Activated gamma-delta T cell (primary cell): ENCODE data around the gene ABCF2.

Experiments used
- DNase-seq: peaks from one replicate; lab custom pipeline; 2025; lab: John Stamatoyannopoulos, UW
- total RNA-seq, 2 donors: gene quantifications; one replicate each; lab custom pipeline; 2026; lab: John Stamatoyannopoulos, UW

The ABCF2 gene
- total RNA-seq = 21.6 to 23.6 reads per million in 2 donors

DNA sequence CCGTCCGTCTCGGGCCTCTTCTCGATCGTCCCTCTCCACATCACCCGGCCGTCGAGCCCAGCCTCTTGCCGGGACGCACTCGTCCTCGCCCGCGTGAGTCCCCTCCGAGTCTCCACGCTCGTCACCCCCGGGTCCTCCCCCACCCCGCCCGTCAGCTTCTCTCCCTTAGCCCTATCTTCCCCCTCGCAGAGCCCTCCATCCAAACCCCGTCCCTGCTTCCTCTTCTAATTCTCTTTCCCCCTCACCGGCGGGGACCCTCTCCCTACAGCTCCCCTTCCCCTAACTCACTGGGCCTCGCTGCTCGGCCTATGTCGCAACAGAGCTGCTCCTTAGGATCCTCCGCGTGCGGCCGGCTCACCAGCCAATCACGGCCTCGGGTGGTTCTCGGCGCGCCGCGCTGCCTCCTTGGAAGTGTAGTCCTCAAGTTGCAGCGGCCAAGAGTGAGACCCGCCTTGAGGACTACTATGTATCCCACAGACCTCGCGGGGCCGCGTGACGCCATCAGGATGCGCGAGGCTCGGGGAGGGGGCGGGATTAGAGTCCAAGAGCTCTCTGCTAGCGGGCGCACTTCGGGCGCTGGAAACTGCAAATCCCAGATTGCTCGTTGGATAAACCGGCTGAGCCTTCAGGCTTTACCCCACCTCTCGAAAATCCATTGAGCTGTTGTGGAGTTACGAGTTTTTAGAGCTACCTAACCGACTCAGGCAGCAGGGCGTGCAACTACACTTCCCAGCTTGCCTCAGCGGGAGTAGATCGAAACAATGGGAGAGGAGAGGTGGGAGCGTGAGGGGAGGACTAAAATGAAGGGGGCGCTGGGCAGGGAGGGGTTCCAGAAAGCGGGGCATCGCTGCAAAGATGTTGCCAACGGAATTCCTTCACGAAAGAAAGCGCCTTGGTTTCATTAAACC, at the start of gene ABCF2:
Gene ABCF2 (minus strand): TSS at position 331 of the 908 bp plus-strand sequence. CDS start 747 bp downstream, outside the sequence.
- peak; percentile 98 for DNase-seq

DNA sequence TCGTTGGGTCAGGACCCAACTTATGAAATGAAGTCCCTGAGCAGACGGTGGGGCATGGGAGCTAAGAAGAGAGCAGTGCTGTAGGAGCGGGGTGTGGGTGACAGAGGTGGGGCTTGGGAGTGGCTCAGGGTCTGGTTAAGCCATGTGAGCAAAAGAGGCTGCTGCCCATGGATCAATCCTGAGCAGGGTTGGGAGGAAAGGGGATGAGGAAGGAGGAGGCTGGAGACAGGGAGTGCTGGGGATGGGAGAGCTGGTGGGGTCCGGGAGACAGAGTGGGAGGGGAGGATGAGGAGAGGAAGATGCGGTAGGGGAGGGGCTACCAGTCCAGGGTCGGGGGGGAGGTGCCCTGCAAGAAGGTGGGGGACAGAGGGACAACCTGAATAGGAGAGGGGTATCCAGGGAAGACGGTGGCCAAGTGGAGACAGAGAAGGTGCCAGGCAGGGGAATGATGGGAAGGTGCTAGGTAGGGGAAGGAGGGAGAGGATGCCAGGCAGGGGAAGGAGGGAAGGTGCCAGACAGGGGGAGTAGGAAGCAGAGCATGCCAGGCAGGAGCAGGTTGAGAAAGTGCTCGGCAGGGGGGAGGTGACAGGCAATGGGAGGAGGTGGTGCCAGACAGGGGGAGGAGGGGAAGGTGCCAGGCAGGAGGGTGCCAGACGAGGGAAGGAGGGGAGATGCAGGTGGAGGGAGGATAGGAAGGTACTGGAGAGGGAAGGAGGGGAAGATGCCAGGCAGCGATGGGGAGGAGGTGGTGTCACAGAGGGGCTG, 49.0 kb upstream of the ABCF2 start:
- DNase-seq = no peak

GRCh38 chr7:151274936-151275812, 48.2 kb upstream of the ABCF2 start:
- no peak for DNase-seq

DNA sequence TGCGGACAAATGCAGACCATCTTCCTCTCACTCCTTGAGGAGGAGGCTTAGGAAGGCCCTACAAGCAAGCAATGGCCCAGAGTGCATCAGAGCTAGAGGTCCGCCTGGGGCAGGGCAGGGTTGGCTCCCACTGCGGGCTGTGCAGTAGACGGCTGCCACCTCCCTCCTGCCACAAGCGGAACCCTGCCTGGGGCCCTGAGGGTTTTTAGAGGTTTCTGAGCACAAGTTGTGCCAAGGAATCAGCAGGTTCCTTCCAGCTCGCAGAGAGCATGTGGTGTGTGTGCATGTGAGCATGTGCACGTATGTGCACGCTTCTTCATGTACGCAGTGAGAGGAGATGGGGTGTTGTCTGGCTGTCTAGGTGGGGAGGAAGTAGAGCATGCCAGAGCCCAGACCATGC, 47.4 kb upstream of the ABCF2 start:
- no peak for DNase-seq

- DNase-seq = no peak
Measured at GRCh38 chr7:151273651-151274390, 46.8 kb upstream of the ABCF2 start.

- no peak for DNase-seq
Measured at GRCh38 chr7:151272877-151273276, 45.9 kb upstream of the ABCF2 start.

GRCh38 chr7:151272405-151272804, 45.4 kb upstream of the ABCF2 start:
- no peak for DNase-seq

DNA sequence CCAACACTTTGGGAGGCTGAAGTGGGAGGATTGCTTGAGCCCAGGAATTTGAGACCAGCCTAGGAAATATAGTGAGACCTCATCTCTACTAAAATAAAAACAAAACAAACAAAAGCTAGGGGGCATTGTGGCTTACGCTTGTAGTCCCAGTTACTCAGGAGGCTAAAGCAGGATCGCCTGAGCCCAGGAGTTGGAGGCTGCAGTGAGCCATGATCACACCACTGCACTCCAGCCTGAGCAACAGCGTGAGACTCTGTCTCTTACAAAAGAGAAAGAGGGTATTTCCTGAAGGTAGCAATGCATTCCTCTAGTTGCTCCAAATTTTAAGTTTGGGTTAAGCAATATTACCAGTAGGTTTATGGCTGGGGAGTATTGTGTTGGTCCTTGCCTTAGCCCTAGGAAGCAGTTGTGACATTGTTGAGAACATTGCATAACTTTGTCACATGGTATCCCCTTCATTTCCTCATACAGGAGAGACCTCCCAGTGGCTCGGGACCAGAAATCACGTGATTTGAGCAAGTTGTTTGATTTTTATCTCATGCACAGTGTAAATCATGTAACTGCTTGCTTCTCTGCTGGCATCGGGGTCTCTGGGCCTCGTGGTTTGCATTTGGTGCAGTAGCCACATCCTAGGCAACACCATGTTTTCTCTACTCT, 44.8 kb upstream of the ABCF2 start:
- DNase-seq = no peak

DNA sequence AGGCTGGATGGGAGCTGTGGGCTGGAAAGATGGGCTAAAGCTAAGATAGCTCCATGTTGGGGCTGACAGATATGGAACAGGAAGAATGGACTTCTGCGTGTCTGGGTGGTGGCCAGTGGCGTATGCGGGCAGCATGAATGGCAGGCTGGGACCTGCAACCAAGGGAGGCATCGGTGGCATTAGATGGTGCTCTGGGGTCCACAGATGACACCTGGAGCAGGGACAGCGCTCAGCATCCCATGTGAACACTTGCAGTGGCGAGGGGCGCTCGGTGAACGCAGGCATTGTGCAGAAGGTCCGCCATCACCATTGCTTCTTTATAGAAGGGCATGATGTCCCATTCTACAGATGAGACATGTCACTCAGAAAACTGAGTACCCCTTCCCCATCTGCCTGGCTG, 42.5 kb upstream of the ABCF2 start:
- no peak for DNase-seq

- no peak for DNase-seq
Measured at GRCh38 chr7:151265351-151265931, 38.4 kb upstream of the ABCF2 start.

- no peak for DNase-seq
Measured at GRCh38 chr7:151264615-151265014, 37.6 kb upstream of the ABCF2 start.

DNA sequence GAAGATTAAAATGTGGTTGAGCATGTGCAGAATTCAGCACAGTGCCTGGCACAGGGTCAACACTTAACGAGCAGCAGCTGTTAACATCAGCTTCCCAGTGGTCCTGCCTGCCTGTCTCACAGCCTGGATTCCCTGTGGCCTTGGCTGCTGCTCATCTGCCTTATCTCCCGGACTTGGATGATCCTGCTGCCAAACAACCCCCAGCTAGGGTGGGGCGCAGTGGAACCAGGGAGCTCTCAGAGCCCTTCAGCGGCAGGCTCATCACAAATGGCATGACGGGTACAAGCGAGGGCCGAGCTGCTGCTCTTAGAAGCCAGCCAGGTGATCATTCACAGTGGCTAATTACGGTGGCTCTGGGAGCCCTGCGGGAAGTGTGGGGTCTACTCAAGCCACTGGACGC, 34.5 kb upstream of the ABCF2 start:
- no peak for DNase-seq

GRCh38 chr7:151260883-151261282, 33.9 kb upstream of the ABCF2 start:
- no peak for DNase-seq

- no peak for DNase-seq
Measured at GRCh38 chr7:151260471-151260870, 33.5 kb upstream of the ABCF2 start.

DNA sequence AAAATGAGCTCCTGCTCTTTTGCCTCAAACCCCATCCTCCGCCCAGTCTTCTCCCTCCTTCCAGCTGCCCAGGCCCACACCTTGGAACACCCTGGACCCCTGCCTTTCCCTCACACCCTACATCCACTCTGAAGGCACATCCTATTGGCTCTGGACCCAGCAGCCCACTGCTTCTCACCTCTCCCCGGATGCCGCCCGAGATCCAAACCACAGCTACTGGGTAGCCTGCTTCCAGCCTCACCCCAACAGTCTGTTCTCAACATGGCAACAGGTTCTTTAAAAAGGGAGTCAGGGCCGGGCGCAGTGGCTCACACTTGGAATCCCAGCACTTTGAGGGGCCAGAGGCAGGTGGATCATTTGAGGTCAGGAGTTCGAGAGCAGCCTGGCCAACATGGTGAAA, 31.0 kb upstream of the ABCF2 start:
- DNase-seq = no peak

GRCh38 chr7:151256410-151257045, 29.5 kb upstream of the ABCF2 start:
- no peak for DNase-seq

- no peak for DNase-seq
Measured at GRCh38 chr7:151255390-151255789, 28.4 kb upstream of the ABCF2 start.

DNA sequence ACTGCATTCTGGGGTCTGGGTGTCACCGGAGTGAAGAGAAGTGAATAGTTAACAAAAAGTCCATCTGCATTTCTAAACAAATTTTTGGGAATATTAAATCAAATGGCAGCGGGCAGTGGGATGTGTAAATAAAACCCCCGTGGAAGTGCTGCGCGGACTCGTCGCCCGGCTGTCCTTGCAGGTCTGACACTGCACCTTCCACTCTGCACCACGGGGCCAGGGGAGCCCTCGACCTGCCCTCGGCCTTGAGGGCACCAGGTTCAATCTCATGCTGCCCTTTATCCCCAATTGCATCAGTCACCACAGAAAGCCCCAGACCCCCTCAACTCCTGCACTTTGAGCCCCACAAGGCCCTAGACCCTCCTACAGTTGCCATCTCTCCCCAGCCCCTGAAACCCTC, 27.8 kb upstream of the ABCF2 start:
- no peak for DNase-seq

DNA sequence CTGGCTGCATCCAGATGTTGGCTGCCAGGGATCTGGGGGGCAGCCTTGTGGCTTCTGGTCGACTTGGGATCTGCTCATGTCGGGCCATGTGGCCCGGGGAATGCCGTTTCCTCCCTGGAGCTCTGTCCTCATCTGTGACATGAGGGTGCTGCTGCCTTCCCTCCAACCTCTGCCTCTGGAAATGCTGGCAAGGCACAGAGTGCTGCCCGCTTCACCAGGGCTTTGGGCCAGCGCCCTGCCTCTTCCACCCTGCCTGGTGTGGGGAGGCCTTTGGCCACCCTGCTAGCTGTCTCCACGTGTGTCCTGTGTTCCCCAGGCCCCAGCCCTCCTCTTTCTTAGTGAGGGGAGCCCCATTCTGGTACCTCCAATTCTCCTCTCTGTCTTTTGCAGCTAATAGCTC, 27.3 kb upstream of the ABCF2 start:
- no peak for DNase-seq
